AG04450 (cell line): ENCODE results near the gene OR2AT4. TPM values are rescaled to one million over a fixed set of nuclear protein-coding genes. Genes with fewer than 3 reads are reported as not detected.
"Not testable (repeated sequence)": the region's sequence is repeated elsewhere in the genome, so short reads cannot be mapped to it uniquely, and the experiment has no call there.

ENCODE experiments used
- CTCF ChIA-PET: fragments of 300-600, 350-600 bp; formaldehyde crosslinking; extraction: SDS; loops from one replicate; lab custom pipeline; 2022; ENCODE audit warnings: antibody characterized with exemption, inconsistent platforms; lab: Charles Lee
- POLR2A ChIA-PET: fragments of 350-600 bp; formaldehyde crosslinking; extraction: SDS; loops from one replicate; lab custom pipeline; 2021; ENCODE audit warnings: antibody characterized with exemption, inconsistent platforms; lab: Yijun Ruan, JAX
- DNase-seq: peaks from one replicate; pipeline ENCODE4 v3.0.0-alpha.2; 2011; ENCODE audit warnings: low read depth, low spot score
- H3K27ac ChIP-seq: one replicate; pipeline ENCODE4 v1.5.1; 2012; ENCODE audit warnings: low read depth, low read length, control low read depth
- H3K27me3 ChIP-seq: one replicate; pipeline ENCODE4 v1.6.0; 2012; ENCODE audit warnings: low read length; ENCODE audit not compliant: control insufficient read depth, insufficient read depth
- H3K4me3 ChIP-seq: 2 replicates; pipeline ENCODE4 v1.5.1; 2011; ENCODE audit warnings: mild to moderate bottlenecking, low read depth, low read length, control low read depth
- H3K9me3 ChIP-seq: 2 replicates; pipeline ENCODE4 v1.5.1; 2012; ENCODE audit warnings: low read length; ENCODE audit not compliant: control insufficient read depth, insufficient read depth
- polyA plus RNA-seq: library from polyadenylated mRNA; depleted of rRNA; stranded (reverse); fragments of >200 nt; gene quantifications from 2 replicates; pipeline ENCODE4 v1.2.3, GENCODE V29; 2011
- TF ChIP-seq, protein P1 (sequence below): IDR thresholded peaks from 2 replicates; pipeline ENCODE4 v1.5.1; 2011; ENCODE audit warnings: low read depth, low read length, control low read depth, inconsistent platforms

The OR2AT4 gene
- polyA plus RNA-seq, 1 experiment: not detected

DNA sequence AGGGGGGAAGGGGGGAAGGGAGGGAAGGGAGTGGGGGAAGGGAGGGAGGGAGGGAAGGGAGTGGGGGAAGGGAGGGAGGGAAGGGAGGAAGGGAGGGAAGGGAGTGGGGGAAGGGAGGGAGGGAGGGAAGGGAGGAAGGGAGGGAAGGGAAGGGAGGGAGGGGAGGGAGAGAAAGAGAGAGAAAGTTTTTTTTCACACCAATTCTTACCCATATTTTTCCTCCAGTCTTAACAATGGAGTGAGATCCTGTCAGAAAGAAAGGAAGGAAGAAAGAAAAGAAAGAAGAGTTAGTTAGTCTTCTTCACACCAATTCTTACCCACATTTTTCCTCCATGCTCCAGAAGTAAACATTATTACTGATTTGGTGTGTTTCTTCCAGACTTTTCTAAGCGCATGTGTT is 3.0 kb upstream of the OR2AT4 start:
- TF ChIP-seq, protein P1, sequence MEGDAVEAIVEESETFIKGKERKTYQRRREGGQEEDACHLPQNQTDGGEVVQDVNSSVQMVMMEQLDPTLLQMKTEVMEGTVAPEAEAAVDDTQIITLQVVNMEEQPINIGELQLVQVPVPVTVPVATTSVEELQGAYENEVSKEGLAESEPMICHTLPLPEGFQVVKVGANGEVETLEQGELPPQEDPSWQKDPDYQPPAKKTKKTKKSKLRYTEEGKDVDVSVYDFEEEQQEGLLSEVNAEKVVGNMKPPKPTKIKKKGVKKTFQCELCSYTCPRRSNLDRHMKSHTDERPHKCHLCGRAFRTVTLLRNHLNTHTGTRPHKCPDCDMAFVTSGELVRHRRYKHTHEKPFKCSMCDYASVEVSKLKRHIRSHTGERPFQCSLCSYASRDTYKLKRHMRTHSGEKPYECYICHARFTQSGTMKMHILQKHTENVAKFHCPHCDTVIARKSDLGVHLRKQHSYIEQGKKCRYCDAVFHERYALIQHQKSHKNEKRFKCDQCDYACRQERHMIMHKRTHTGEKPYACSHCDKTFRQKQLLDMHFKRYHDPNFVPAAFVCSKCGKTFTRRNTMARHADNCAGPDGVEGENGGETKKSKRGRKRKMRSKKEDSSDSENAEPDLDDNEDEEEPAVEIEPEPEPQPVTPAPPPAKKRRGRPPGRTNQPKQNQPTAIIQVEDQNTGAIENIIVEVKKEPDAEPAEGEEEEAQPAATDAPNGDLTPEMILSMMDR: no peak
- DNase-seq: no peak
- H3K4me3 ChIP-seq: no peak overlapping the region
- H3K27ac ChIP-seq: no peak overlapping the region
- H3K27me3 ChIP-seq: peaks cover 36% of the 10 kb centered on the region
- peaks cover 3% of the 10 kb centered on the region; the same call in 1 of the 2 replicates for H3K9me3 ChIP-seq
- CTCF ChIA-PET: no interaction called here
- POLR2A ChIA-PET: no interaction called here

DNA sequence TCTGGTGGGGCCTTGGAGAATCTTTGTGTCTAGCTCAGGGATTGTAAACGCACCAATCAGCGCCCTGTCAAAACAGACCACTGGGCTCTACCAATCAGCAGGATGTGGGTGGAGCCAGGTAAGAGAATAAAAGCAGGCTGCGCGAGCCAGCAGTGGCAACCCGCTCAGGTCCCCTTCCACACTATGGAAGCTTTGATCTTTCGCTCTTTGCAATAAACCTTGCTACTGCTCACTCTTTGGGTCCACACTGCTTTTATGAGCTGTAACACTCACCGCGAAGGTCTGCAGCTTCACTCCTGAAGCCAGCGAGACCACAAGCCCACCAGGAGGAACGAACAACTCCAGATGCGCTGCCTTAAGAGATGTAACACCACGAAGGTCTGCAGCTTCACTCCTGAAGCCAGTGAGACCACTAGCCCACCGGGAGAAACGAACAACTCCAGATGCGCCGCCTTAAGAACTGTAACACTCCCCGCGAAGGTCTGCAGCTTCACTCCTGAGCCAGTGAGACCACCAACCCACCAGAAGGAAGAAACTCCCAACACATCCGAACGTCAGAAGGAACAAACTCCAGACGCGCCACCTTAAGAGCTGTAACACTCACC is 2.3 kb upstream of the OR2AT4 start:
- DNase-seq, CTCF ChIA-PET, H3K27ac ChIP-seq, H3K9me3 ChIP-seq, POLR2A ChIA-PET, H3K4me3 ChIP-seq: not testable (repeated sequence)
- peaks cover 42% of the 10 kb centered on the region for H3K27me3 ChIP-seq

DNA sequence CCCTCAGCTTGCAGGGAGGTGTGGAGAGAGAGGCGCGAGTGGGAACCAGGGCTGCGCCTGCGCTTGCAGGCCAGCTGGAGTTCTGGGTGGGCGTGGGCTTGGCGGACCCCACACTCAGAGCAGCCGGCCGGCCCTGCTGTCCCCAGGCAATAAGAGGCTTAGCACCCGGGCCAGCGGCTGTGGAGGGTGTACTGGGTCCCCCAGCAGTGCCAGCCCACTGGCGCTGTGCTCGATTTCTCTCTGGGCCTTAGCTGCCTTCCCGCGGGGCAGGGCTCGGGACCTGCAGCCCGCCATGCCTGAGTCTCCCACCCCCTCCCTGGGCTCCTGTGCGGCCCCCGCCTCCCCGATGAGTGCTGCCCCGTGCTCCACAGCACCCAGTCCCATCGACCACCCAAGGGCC is 1.5 kb upstream of the OR2AT4 start:
- peaks cover 42% of the 10 kb centered on the region for H3K27me3 ChIP-seq
- CTCF ChIA-PET: interaction anchor here (0.7 kb wide), 1 partner anchor 32 kb away, joined by 3 read pairs; no protein-coding TSS in a partner anchor
- H3K4me3 ChIP-seq, DNase-seq, POLR2A ChIA-PET, H3K27ac ChIP-seq, H3K9me3 ChIP-seq: not testable (repeated sequence)

DNA sequence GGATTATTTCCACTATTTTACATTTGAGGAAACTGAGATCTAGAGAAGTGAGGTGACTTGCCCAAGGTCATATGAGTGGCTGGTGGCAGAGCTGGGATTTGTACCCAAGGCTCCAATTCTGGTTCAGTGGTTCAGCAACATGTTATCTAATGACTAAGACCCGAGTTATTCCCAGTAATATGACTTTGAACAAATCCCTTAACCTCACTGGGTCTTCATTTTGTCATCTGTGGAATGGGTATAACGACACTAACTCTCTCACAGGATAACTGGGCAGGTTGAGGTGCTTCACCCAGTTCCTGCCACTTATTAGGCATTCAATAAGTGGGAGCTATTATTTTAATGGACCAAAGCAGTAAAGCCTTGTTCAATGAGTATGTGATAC is 489 bp upstream of the OR2AT4 start:
- peaks cover 3% of the 10 kb centered on the region; the same call in 1 of the 2 replicates for H3K9me3 ChIP-seq
- ChIA-PET POLR2A (no interaction called here), CTCF (interaction anchor here (1.0 kb wide), 1 partner anchor 47 kb away, joined by 3 read pairs; no protein-coding TSS in a partner anchor)
- H3K27me3 ChIP-seq: peaks cover 42% of the 10 kb centered on the region
- DNase-seq: no peak
- H3K27ac ChIP-seq: no peak overlapping the region
- TF ChIP-seq, protein P1: no peak
- no peak overlapping the region for H3K4me3 ChIP-seq

DNA sequence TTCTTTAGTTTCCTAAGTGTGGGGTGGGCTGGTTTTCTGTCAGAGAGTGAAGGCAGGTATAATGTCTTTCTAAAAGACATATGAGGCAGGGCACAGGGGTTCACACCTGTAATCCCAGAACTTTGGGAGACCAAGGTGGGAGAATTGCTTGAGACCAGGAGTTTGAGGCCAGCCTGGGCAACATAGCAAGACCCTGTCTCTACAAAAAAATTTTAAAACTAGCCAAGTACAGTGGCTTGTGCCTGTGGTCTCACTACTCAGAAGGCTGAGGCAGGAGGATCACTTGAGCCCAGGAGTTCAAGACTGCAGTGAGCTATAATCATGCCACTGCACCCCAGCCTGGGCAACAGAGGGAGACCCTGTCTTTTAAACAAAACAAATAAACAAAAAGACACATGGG is 2.3 kb downstream of the OR2AT4 start:
- POLR2A ChIA-PET, DNase-seq, H3K27ac ChIP-seq, H3K4me3 ChIP-seq, H3K9me3 ChIP-seq: not testable (repeated sequence)
- CTCF ChIA-PET: interaction anchor here (0.8 to 1.5 kb wide), 2 partner anchors 46 to 111 kb away, joined by 3 read pairs; no protein-coding TSS in a partner anchor
- peaks cover 37% of the 10 kb centered on the region for H3K27me3 ChIP-seq

DNA sequence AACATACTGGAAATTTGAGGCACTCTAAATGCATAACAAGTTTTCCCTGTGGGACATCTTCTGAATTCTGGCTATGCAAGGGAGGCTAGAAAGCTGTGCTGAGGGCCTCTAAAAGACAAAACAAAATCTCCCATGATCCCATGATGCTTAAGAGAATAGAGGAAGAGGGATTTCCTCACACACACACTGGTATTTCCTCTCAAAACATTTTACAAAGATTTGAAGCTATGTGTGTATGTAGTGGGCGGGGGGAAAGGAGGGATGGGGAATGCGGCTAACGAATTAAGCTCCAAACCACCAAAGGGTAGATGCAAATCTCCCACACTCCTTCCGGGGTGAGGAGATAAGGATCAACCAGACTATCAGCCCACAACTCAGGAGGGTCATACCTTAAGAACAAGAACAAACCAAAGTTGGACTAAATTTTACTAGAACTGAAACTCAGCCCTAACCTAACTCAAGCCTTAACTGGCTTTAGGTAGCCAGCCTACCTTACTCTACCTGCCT is 6.0 kb downstream of the OR2AT4 start:
- H3K9me3 ChIP-seq: peaks cover 6% of the 10 kb centered on the region; the same call in 1 of the 2 replicates
- no peak overlapping the region for H3K4me3 ChIP-seq
- H3K27me3 ChIP-seq: peaks cover 32% of the 10 kb centered on the region
- no peak for DNase-seq
- ChIA-PET POLR2A (no interaction called here), CTCF (no interaction called here)
- TF ChIP-seq, protein P1: no peak
- H3K27ac ChIP-seq: no peak overlapping the region
